Lower leg skin (tissue), 4 donors: ENCODE data around the gene KRT79. TPM values are rescaled to one million over a fixed set of nuclear protein-coding genes. Genes with fewer than 3 reads are reported as not detected.
"Not testable (repeated sequence)": the region's sequence is repeated elsewhere in the genome, so short reads cannot be mapped to it uniquely, and the experiment has no call there.

Experiments used
- DNase-seq, 2 donors: peaks; one replicate each; pipeline ENCODE4 v3.0.0-alpha.2; 2019; ENCODE audit warnings: low spot score in 2 of 2
- H3K4me3 ChIP-seq: fragments of 200-600 bp; sonication (generic); 2 replicates; pipeline ENCODE4 v1.5.1; 2017; ENCODE audit warnings: mild to moderate bottlenecking, low read depth; ENCODE audit not compliant: poor library complexity, severe bottlenecking
- CTCF ChIP-seq, 3 donors: fragments of 450-650 bp; IDR thresholded peaks; one replicate each; pipeline ENCODE4 v1.5.1; 2016; ENCODE audit warnings: antibody characterized with exemption in 3 of 3, mild to moderate bottlenecking in 3 of 3, moderate library complexity in 2 of 3
- POLR2A ChIP-seq, 2 donors: fragments of 450-650 bp; IDR thresholded peaks; one replicate each; pipeline ENCODE4 v1.6.1; 2016 to 2017; ENCODE audit warnings: antibody characterized with exemption in 2 of 2, mild to moderate bottlenecking in 1 of 2, moderate library complexity in 1 of 2
- WGBS, 2 donors: methylation state at CpG; one replicate each; pipeline ENCODE4 v1.1.5; 2018; 5-methylcytosine and 5-hydroxymethylcytosine counted together
- intact Hi-C: fragments of 100-400 bp; cut with DNase I; formaldehyde crosslinking; loops from one replicate; pipeline ENCODE4 v1.15.0; 2023; ENCODE audit warnings: low total_unique reads
- total RNA-seq, 4 donors: library from RNA; depleted of rRNA; stranded (reverse); fragments of >200 nt; gene quantifications; one replicate each; pipeline ENCODE4 v1.1.0, GENCODE V29; 2016

KRT79 gene
- 100 to 1,000 TPM in 2 of 4 donors, 10 to 100 TPM in 1, 1 to 10 TPM in 1; 8.5 to 259 (median 78.2) TPM for total RNA-seq

GRCh38 chr12:52833922-52834726, at the start of gene KRT79:
KRT79 (minus strand) TSS chr12:52834311; CDS start chr12:52834260, 51 bp downstream.
- peak in 1 of 2 donors; percentile 72 for DNase-seq
- no peak within 1 kb of the TSS for H3K4me3 ChIP-seq
- TF ChIP-seq POLR2A (IDR thresholded peaks at IDR 0.05) (no peak), CTCF (IDR thresholded peaks at IDR 0.05) (no peak)
- intact Hi-C loops: no loop called here
- WGBS, 2 donors: 69 to 75% methylated on average over 15 to 20 of the region's 22 CpGs

GRCh38 chr12:52880499-52880898, 46.4 kb upstream of the KRT79 start:
- not testable (repeated sequence) for DNase-seq, H3K4me3 ChIP-seq
- WGBS, 2 donors: 63 to 71% methylated on average over 8 of the region's 8 CpGs
- intact Hi-C loops: loop anchor here (5.0 kb wide), 2 partner anchors 298 to 508 kb away; no protein-coding TSS in a partner anchor

GRCh38 chr12:52879394-52880351, 45.6 kb upstream of the KRT79 start:
- TF ChIP-seq CTCF (IDR thresholded peaks at IDR 0.05) (peak in 1 of 3 donors; percentile 35), POLR2A (IDR thresholded peaks at IDR 0.05) (no peak)
- WGBS, 2 donors: 4% methylated on average over 31 to 34 of the region's 38 CpGs
- peak; percentile 86 to 95 for DNase-seq
- intact Hi-C loops: loop anchor here (2.0 to 5.0 kb wide), 4 partner anchors 217 to 737 kb away; no protein-coding TSS in a partner anchor
- no peak overlapping the region for H3K4me3 ChIP-seq

GRCh38 chr12:52878507-52879393, 44.6 kb upstream of the KRT79 start:
- intact Hi-C loops: loop anchor here (2.0 to 5.0 kb wide), 2 partner anchors 216 to 736 kb away; no protein-coding TSS in a partner anchor
- TF ChIP-seq POLR2A (IDR thresholded peaks at IDR 0.05): no peak
- no peak for TF ChIP-seq CTCF (IDR thresholded peaks at IDR 0.05)
- no peak overlapping the region for H3K4me3 ChIP-seq
- DNase-seq: no peak
- WGBS, 2 donors: 44% methylated on average over 17 of the region's 17 CpGs

GRCh38 chr12:52877242-52877641, 43.1 kb upstream of the KRT79 start:
- H3K4me3 ChIP-seq: no peak overlapping the region
- intact Hi-C loops: loop anchor here (5.0 kb wide), 1 partner anchor 215 kb away; no protein-coding TSS in a partner anchor
- DNase-seq: no peak
- WGBS, 2 donors: 54 to 58% methylated on average over 3 of the region's 3 CpGs
- TF ChIP-seq POLR2A (IDR thresholded peaks at IDR 0.05) (no peak), CTCF (IDR thresholded peaks at IDR 0.05) (no peak)
